K562 (cell line): ENCODE results near the gene GJA1. TPM values are rescaled to one million over a fixed set of nuclear protein-coding genes. Genes with fewer than 3 reads are reported as not detected.

Source experiments
- ATAC-seq: fragments of 200-7000 bp; cut with Tn5 transposase; 3 replicates; pipeline ENCODE4 v1.9.1; 2020; ENCODE audit warnings: moderate library complexity
- BruUV-seq: library from RNA; stranded (reverse); fragments of 400-500 nt; replicated peaks from 2 replicates; lab custom pipeline; 2021; lab: Mats Ljungman, UMichigan
- CTCF ChIA-PET: fragments of 300-600 bp; formaldehyde crosslinking; extraction: SDS; loops from one replicate; lab custom pipeline; 2021; ENCODE audit warnings: low intra/inter-chr PET ratio; lab: Yijun Ruan, JAX
- POLR2A ChIA-PET: fragments of 300-600, 350-650 bp; sonication (Branson Sonifier 250); formaldehyde crosslinking; extraction: SDS; loops from one replicate; lab custom pipeline; 2021; ENCODE audit warnings: antibody characterized with exemption, inconsistent platforms; lab: Yijun Ruan, JAX
- DNase-seq, 4 experiments: peaks; one replicate each; pipeline versions ENCODE4 v3.0.0 to v3.0.0-alpha.2; 2011 to 2018; ENCODE audit warnings: low spot score in 3 of 4, mixed read lengths in 3 of 4; ENCODE audit errors: extremely low read depth in 1 of 4
- FAIRE-seq: peaks from 2 replicates; lab custom pipeline; 2011; peaks lifted over from hg19 to GRCh38; lab: Jason Lieb, UNC
- H2AFZ ChIP-seq: 2 replicates; pipeline ENCODE4 v1.6.0; 2011; ENCODE audit warnings: low read depth, low read length, control low read depth, inconsistent platforms
- H3K27ac ChIP-seq: fragments of 200-600 bp; 3 replicates; pipeline ENCODE4 v1.8.0; 2011; ENCODE audit warnings: low read depth, mild to moderate bottlenecking, control low read depth, inconsistent platforms, low read length, moderate library complexity, mixed read lengths; ENCODE audit errors: extremely low read depth
- H3K27me3 ChIP-seq, 2 experiments: fragments of 300-600 bp in 1 of 2; 2 replicates in 1 of 2; 3 replicates in 1 of 2; pipeline versions ENCODE4 v1.6.0 to v1.8.0; 2011; ENCODE audit warnings: inconsistent platforms in 2 of 2, low read length in 2 of 2, mild to moderate bottlenecking in 1 of 2, mixed read lengths in 1 of 2, moderate library complexity in 1 of 2; ENCODE audit not compliant: control insufficient read depth in 2 of 2, insufficient read depth in 2 of 2
- H3K36me3 ChIP-seq: fragments of 300-600 bp; 3 replicates; pipeline ENCODE4 v1.8.0; 2011; ENCODE audit warnings: mild to moderate bottlenecking, low read length, inconsistent platforms; ENCODE audit not compliant: control insufficient read depth, insufficient read depth
- H3K4me1 ChIP-seq, 2 experiments: fragments of 200-600 bp in 1 of 2; replicated peaks in 1 of 2; 2 replicates in 1 of 2; 3 replicates in 1 of 2; pipeline versions ENCODE4 v1.5.1 to v1.8.0; 2011; ENCODE audit warnings: inconsistent platforms in 2 of 2, low read length in 2 of 2, mild to moderate bottlenecking in 1 of 2, mixed read lengths in 1 of 2, moderate library complexity in 1 of 2; ENCODE audit not compliant: control insufficient read depth in 2 of 2, insufficient read depth in 2 of 2
- H3K4me2 ChIP-seq: 2 replicates; pipeline ENCODE4 v1.6.1; 2011; ENCODE audit warnings: low read length, control low read depth, inconsistent platforms, mixed read lengths; ENCODE audit not compliant: insufficient read depth
- H3K4me3 ChIP-seq: fragments of 200-600 bp; sonication (generic), shearing (Covaris generic); 2 replicates; pipeline ENCODE4 v1.5.1; 2016; ENCODE audit warnings: control low read depth, inconsistent platforms
- H3K79me2 ChIP-seq: fragments of 200-600 bp; 3 replicates; pipeline ENCODE4 v1.8.0; 2011; ENCODE audit warnings: low read length, inconsistent platforms; ENCODE audit not compliant: control insufficient read depth, insufficient read depth
- H3K9ac ChIP-seq, 2 experiments: 2 replicates each; pipeline versions ENCODE4 v1.6.0 to v1.6.1; 2011; ENCODE audit warnings: low read depth in 2 of 2, low read length in 2 of 2, control low read depth in 1 of 2, inconsistent platforms in 1 of 2, mild to moderate bottlenecking in 1 of 2, mixed read lengths in 1 of 2; ENCODE audit not compliant: insufficient read depth in 1 of 2
- H3K9me1 ChIP-seq: one replicate; pipeline ENCODE4 v1.6.0; 2011; ENCODE audit warnings: inconsistent platforms, mild to moderate bottlenecking, low read length, moderate library complexity; ENCODE audit not compliant: control insufficient read depth, insufficient read depth
- H3K9me3 ChIP-seq: replicated peaks from 2 replicates; pipeline ENCODE4 v1.5.1; 2011; ENCODE audit warnings: low read depth, low read length, inconsistent platforms; ENCODE audit not compliant: control insufficient read depth, insufficient read depth
- H4K20me1 ChIP-seq: replicated peaks from 2 replicates; pipeline ENCODE4 v1.6.1; 2011; ENCODE audit warnings: low read length, inconsistent platforms, mixed read lengths; ENCODE audit not compliant: control insufficient read depth, insufficient read depth
- RFX5 ChIP-seq: IDR thresholded peaks from 2 replicates; pipeline ENCODE4 v1.6.1; 2011; ENCODE audit warnings: low read depth, mild to moderate bottlenecking, improper control_type of control experiment, low read length
- SRF ChIP-seq, 2 experiments: fragments of 250-450, 450-650 bp in 1 of 2; sonication (Bioruptor Pico) in 1 of 2; sonication (generic) in 1 of 2; formaldehyde crosslinking; IDR thresholded peaks; 2 replicates each; pipeline versions ENCODE4 v1.5.0 to v1.5.1; 2020 to 2022; ENCODE audit warnings: mild to moderate bottlenecking in 1 of 2, missing genetic modification reagents in 1 of 2
- TBP ChIP-seq: optimal IDR thresholded peaks from 2 replicates; pipeline ENCODE3; 2011; ENCODE audit warnings: low read depth, low read length, improper control_type of control experiment
- WGBS: fragments of 100-300 bp; shearing (Covaris generic); methylation state at CpG from one replicate; pipeline ENCODE4 v1.1.6; 2016; ENCODE audit warnings: low coverage, mixed read lengths; ENCODE audit not compliant: insufficient coverage; ENCODE audit errors: missing lambda C conversion rate; 5-methylcytosine and 5-hydroxymethylcytosine counted together
- in situ Hi-C: fragments of 300-500 bp; cut with MboI; formaldehyde crosslinking; loops from 4 replicates; pipeline ENCODE4 v1.15.0; 2018; ENCODE audit warnings: inconsistent platforms, mixed read lengths
- intact Hi-C: fragments of 100-400 bp; cut with micrococcal nuclease; formaldehyde crosslinking; loops from 2 replicates; pipeline ENCODE4 v1.14.2; 2022
- polyA plus RNA-seq, 8 experiments: library from polyadenylated mRNA; depleted of rRNA in 4 of 8; stranded (reverse) in 5 of 8; unstranded in 3 of 8; fragments of >200 nt; fragmentation: Nextera tagmentation in 2 of 8; fragmentation: Illumina TruSeq in 1 of 8; extraction: Ambion mirVana in 2 of 8; extraction: Trizol in 1 of 8; gene quantifications; 2 replicates each; pipeline versions ENCODE4 v1.2.1 to v1.2.3, GENCODE V29; 2011 to 2014; ENCODE audit warnings: inconsistent platforms in 1 of 8, missing spikeins in 1 of 8
- total RNA-seq, 7 experiments: library from RNA; depleted of rRNA in 6 of 7; stranded (reverse); fragments of >200 nt in 6 of 7; fragmentation: Illumina TruSeq in 2 of 7; extraction: Trizol in 2 of 7; gene quantifications; 2 replicates each; pipeline versions ENCODE4 v1.2.1 to v1.2.3, GENCODE V29; 2011 to 2021; ENCODE audit warnings: low replicate concordance in 1 of 7
- TF ChIP-seq, protein P1 (sequence below): fragments of 250-450 bp; sonication (Bioruptor Pico); IDR thresholded peaks from 2 replicates; pipeline ENCODE4 v1.8.0; 2022; ENCODE audit warnings: inconsistent platforms
- TF ChIP-seq, protein P2 (sequence below): sonication (generic); formaldehyde crosslinking; IDR thresholded peaks from 2 replicates; pipeline ENCODE4 v1.8.1; 2023; ENCODE audit warnings: mild to moderate bottlenecking, missing genetic modification reagents
- TF ChIP-seq, protein P3 (sequence below): fragments of 250-450 bp; sonication (Bioruptor Pico); IDR thresholded peaks from 2 replicates; pipeline ENCODE4 v1.5.0; 2022; ENCODE audit warnings: mild to moderate bottlenecking

The GJA1 gene
- total and polyA plus RNA-seq, 9 of the 15 experiments (the other 6 are each of a cell fraction or from before 2014, with no cell fraction given), result 0.04 to 0.58 (median 0.06) TPM; not detected in 4

DNA sequence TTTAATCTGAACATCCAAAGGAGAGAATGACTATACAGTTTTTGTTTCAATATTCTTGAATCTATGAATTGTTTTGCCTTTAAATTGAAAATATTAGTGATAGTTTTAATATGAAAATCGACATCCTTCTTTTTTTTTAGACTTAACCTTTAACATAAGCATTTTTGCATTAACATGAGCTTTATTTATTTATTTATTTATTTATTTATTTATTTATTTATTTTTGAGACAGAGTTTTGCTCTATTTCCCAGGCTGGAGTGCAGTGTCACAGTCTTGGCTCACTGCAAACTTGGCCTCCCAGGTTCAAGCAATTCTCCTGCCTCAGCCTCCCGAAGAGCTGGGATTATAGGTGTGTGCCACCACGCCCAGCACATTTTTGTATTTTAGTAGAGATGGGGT is 27.6 kb downstream of the GJA1 start:
- CTCF ChIA-PET, result no interaction called here
- TF ChIP-seq, protein P1, sequence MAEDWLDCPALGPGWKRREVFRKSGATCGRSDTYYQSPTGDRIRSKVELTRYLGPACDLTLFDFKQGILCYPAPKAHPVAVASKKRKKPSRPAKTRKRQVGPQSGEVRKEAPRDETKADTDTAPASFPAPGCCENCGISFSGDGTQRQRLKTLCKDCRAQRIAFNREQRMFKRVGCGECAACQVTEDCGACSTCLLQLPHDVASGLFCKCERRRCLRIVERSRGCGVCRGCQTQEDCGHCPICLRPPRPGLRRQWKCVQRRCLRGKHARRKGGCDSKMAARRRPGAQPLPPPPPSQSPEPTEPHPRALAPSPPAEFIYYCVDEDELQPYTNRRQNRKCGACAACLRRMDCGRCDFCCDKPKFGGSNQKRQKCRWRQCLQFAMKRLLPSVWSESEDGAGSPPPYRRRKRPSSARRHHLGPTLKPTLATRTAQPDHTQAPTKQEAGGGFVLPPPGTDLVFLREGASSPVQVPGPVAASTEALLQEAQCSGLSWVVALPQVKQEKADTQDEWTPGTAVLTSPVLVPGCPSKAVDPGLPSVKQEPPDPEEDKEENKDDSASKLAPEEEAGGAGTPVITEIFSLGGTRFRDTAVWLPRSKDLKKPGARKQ (CRISPR knock-in tag), result no peak
- TF ChIP-seq SRF (CRISPR knock-in tag; IDR thresholded peaks at IDR 0.05) (no peak), TBP (no peak), RFX5 (no peak)
- TF ChIP-seq, protein P2, sequence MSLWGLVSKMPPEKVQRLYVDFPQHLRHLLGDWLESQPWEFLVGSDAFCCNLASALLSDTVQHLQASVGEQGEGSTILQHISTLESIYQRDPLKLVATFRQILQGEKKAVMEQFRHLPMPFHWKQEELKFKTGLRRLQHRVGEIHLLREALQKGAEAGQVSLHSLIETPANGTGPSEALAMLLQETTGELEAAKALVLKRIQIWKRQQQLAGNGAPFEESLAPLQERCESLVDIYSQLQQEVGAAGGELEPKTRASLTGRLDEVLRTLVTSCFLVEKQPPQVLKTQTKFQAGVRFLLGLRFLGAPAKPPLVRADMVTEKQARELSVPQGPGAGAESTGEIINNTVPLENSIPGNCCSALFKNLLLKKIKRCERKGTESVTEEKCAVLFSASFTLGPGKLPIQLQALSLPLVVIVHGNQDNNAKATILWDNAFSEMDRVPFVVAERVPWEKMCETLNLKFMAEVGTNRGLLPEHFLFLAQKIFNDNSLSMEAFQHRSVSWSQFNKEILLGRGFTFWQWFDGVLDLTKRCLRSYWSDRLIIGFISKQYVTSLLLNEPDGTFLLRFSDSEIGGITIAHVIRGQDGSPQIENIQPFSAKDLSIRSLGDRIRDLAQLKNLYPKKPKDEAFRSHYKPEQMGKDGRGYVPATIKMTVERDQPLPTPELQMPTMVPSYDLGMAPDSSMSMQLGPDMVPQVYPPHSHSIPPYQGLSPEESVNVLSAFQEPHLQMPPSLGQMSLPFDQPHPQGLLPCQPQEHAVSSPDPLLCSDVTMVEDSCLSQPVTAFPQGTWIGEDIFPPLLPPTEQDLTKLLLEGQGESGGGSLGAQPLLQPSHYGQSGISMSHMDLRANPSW (CRISPR knock-in tag), result no peak
- TF ChIP-seq, protein P3, sequence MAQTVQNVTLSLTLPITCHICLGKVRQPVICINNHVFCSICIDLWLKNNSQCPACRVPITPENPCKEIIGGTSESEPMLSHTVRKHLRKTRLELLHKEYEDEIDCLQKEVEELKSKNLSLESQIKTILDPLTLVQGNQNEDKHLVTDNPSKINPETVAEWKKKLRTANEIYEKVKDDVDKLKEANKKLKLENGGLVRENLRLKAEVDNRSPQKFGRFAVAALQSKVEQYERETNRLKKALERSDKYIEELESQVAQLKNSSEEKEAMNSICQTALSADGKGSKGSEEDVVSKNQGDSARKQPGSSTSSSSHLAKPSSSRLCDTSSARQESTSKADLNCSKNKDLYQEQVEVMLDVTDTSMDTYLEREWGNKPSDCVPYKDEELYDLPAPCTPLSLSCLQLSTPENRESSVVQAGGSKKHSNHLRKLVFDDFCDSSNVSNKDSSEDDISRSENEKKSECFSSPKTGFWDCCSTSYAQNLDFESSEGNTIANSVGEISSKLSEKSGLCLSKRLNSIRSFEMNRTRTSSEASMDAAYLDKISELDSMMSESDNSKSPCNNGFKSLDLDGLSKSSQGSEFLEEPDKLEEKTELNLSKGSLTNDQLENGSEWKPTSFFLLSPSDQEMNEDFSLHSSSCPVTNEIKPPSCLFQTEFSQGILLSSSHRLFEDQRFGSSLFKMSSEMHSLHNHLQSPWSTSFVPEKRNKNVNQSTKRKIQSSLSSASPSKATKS (CRISPR knock-in tag), result no peak
- TF ChIP-seq, all 486 proteins: peak for 0
- Histone ChIP-seq H2AFZ (no peak overlapping the region), H3K4me3 (no peak overlapping the region), H3K9me3 (no peaks in the 10 kb centered on the region), H3K9me1 (no peaks in the 10 kb centered on the region), H3K9ac (no peak overlapping the region), H3K79me2 (no peaks in the 10 kb centered on the region), H3K4me2 (no peak overlapping the region), H3K27me3 (no peaks in the 10 kb centered on the region), H4K20me1 (no peaks in the 10 kb centered on the region), H3K4me1 (no peaks in the 10 kb centered on the region), H3K36me3 (no peaks in the 10 kb centered on the region), H3K27ac (no peak overlapping the region)
- FAIRE-seq, result no peak
- 0% methylated on average over 3 of the region's 3 CpGs for WGBS
- POLR2A ChIA-PET, result no interaction called here
- in situ Hi-C loops, result no loop called here
- no peak for DNase-seq
- BruUV-seq, result no TSS peak
- ATAC-seq, result no peak
- intact Hi-C loops, result no loop called here
